ENCODE measurements around the gene PLK1.
"Not testable (repeated sequence)": the region's sequence is repeated elsewhere in the genome, so short reads cannot be mapped to it uniquely, and the experiment has no call there.

The PLK1 gene

GRCh38 chr16:23678430-23679273 is at the start of gene PLK1:
Gene PLK1, plus strand, starts transcription at chr16:23678889. Its CDS starts 44 bp downstream, at chr16:23678933.
- DNase-seq: peak; percentile 76

- no peak for DNase-seq
These were observed 49.2 kb upstream of the PLK1 start for GRCh38 chr16:23629516-23629915.

GRCh38 chr16:23631874-23632273 is 46.8 kb upstream of the PLK1 start:
- DNase-seq: not testable (repeated sequence)

- no peak for DNase-seq
These were observed 44.1 kb upstream of the PLK1 start for GRCh38 chr16:23634461-23635036.

GRCh38 chr16:23635958-23636357 is 42.7 kb upstream of the PLK1 start:
- no peak for DNase-seq

GRCh38 chr16:23640615-23640930 is 38.1 kb upstream of the PLK1 start:
- DNase-seq: no peak

- peak; percentile 90 for DNase-seq
These were observed 37.5 kb upstream of the PLK1 start, which contains the start of the genes DCTN5 and PALB2 for GRCh38 chr16:23640931-23641765. Gene DCTN5, plus strand, starts transcription at chr16:23641466. Its CDS starts 77 bp downstream, at chr16:23641543. Gene PALB2, minus strand, starts transcription at chr16:23641310. Its CDS starts 153 bp downstream, at chr16:23641157.

- DNase-seq: no peak
These were observed 36.4 kb upstream of the PLK1 start for GRCh38 chr16:23642246-23642774.

- DNase-seq: no peak
These were observed 27.8 kb upstream of the PLK1 start for GRCh38 chr16:23650674-23651416.

GRCh38 chr16:23651943-23652468 is 26.7 kb upstream of the PLK1 start:
- no peak for DNase-seq

GRCh38 chr16:23663918-23664317 is 14.8 kb upstream of the PLK1 start:
- DNase-seq: no peak

- DNase-seq: no peak
These were observed 11.9 kb upstream of the PLK1 start for GRCh38 chr16:23666571-23667354.

GRCh38 chr16:23667355-23667659 is 11.4 kb upstream of the PLK1 start:
- DNase-seq: no peak

- no peak for DNase-seq
These were observed 10.5 kb upstream of the PLK1 start for GRCh38 chr16:23668225-23668624.

- DNase-seq: no peak
These were observed 9.8 kb upstream of the PLK1 start for GRCh38 chr16:23668873-23669272.

- no peak for DNase-seq
These were observed 8.4 kb upstream of the PLK1 start for GRCh38 chr16:23670137-23670776.

GRCh38 chr16:23673971-23674614 is 4.6 kb upstream of the PLK1 start:
- DNase-seq: no peak

GRCh38 chr16:23676924-23677480 is 1.7 kb upstream of the PLK1 start:
- DNase-seq: no peak

GRCh38 chr16:23679274-23679985 is 741 bp downstream of the PLK1 start:
- DNase-seq: no peak

- DNase-seq: no peak
These were observed 1.3 kb downstream of the PLK1 start for GRCh38 chr16:23679986-23680336.
